ENCODE results near the gene AFTPH.

AFTPH gene

GRCh38 chr2:64538764-64539433, 14.8 kb downstream of the AFTPH start:
- DNase-seq (ENCODE audit: low read depth, low spot score) = no peak

- DNase-seq (ENCODE audit: low read depth, low spot score) = no peak
Measured at GRCh38 chr2:64540615-64541014, 16.5 kb downstream of the AFTPH start.

- DNase-seq (ENCODE audit: low read depth, low spot score) = no peak
Measured at GRCh38 chr2:64541547-64541946, 17.4 kb downstream of the AFTPH start.

- no peak for DNase-seq (ENCODE audit: low read depth, low spot score)
Measured at GRCh38 chr2:64542071-64543007, 18.2 kb downstream of the AFTPH start.

- DNase-seq (ENCODE audit: low read depth, low spot score) = no peak
Measured at GRCh38 chr2:64543008-64543697, 19.0 kb downstream of the AFTPH start.

GRCh38 chr2:64548761-64549160, 24.6 kb downstream of the AFTPH start:
- DNase-seq (ENCODE audit: low read depth, low spot score) = peak; percentile 60

GRCh38 chr2:64550042-64550441, 25.9 kb downstream of the AFTPH start:
- DNase-seq (ENCODE audit: low read depth, low spot score) = no peak

- no peak for DNase-seq (ENCODE audit: low read depth, low spot score)
Measured at GRCh38 chr2:64551851-64552250, 27.7 kb downstream of the AFTPH start.

- no peak for DNase-seq (ENCODE audit: low read depth, low spot score)
Measured at GRCh38 chr2:64554117-64554516, 30.0 kb downstream of the AFTPH start.

GRCh38 chr2:64558445-64559081, 34.4 kb downstream of the AFTPH start:
- no peak for DNase-seq (ENCODE audit: low read depth, low spot score)

GRCh38 chr2:64562148-64562784, 38.1 kb downstream of the AFTPH start:
- DNase-seq (ENCODE audit: low read depth, low spot score) = peak; percentile 17

- DNase-seq (ENCODE audit: low read depth, low spot score) = no peak
Measured at GRCh38 chr2:64563436-64563938, 39.4 kb downstream of the AFTPH start.

- no peak for DNase-seq (ENCODE audit: low read depth, low spot score)
Measured at GRCh38 chr2:64565949-64566710, 42.0 kb downstream of the AFTPH start.

- no peak for DNase-seq (ENCODE audit: low read depth, low spot score)
Measured at GRCh38 chr2:64567473-64567872, 43.3 kb downstream of the AFTPH start.

- DNase-seq (ENCODE audit: low read depth, low spot score) = no peak
Measured at GRCh38 chr2:64568836-64569235, 44.7 kb downstream of the AFTPH start.

- DNase-seq (ENCODE audit: low read depth, low spot score) = no peak
Measured at GRCh38 chr2:64574871-64575270, 50.7 kb downstream of the AFTPH start.

- no peak for DNase-seq (ENCODE audit: low read depth, low spot score)
Measured at GRCh38 chr2:64581018-64581417, 56.9 kb downstream of the AFTPH start.

GRCh38 chr2:64581777-64582539, 57.8 kb downstream of the AFTPH start:
- DNase-seq (ENCODE audit: low read depth, low spot score) = no peak

GRCh38 chr2:64582774-64583340, 58.7 kb downstream of the AFTPH start:
- DNase-seq (ENCODE audit: low read depth, low spot score) = no peak

Data from astrocyte of the hippocampus (primary cell).